ENCODE results near the gene GRM4. TPM values are rescaled to one million over a fixed set of nuclear protein-coding genes. Genes with fewer than 3 reads are reported as not detected.
A peak's percentile ranks its signal among the peaks of the same experiment; 100 is the strongest.

GRM4 gene
- total RNA-seq, 1 donor from 2014 or later, result not detected

- ATAC-seq, result peak; percentile 55
Measured at GRCh38 chr6:34142061-34142998, 3.6 kb downstream of the GRM4 start.

GRCh38 chr6:34140075-34140474, 5.8 kb downstream of the GRM4 start:
- no peak for ATAC-seq

- ATAC-seq, result no peak
Measured at GRCh38 chr6:34138914-34139510, 6.9 kb downstream of the GRM4 start.

GRCh38 chr6:34138191-34138590, 7.7 kb downstream of the GRM4 start:
- ATAC-seq, result no peak

DNA sequence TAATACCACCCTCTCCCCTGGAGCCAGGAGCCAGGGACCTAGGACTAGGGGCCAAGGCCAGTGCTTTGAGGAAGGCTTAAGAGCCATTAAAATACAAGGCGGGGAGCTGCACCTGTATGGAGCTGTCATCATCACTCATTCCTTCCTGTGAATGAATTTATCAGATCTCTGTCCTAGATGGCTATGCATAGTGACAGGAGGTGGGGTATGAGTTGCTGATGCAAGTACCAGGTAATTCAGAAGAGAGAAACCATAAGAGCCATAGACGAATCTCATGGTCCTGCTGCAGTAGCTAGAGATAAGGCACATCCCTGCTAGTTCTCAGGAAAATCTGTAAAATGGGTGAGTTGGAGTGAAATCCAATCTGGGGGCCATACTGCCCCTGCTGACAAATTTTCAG, 10.3 kb downstream of the GRM4 start:
- no peak for ATAC-seq

DNA sequence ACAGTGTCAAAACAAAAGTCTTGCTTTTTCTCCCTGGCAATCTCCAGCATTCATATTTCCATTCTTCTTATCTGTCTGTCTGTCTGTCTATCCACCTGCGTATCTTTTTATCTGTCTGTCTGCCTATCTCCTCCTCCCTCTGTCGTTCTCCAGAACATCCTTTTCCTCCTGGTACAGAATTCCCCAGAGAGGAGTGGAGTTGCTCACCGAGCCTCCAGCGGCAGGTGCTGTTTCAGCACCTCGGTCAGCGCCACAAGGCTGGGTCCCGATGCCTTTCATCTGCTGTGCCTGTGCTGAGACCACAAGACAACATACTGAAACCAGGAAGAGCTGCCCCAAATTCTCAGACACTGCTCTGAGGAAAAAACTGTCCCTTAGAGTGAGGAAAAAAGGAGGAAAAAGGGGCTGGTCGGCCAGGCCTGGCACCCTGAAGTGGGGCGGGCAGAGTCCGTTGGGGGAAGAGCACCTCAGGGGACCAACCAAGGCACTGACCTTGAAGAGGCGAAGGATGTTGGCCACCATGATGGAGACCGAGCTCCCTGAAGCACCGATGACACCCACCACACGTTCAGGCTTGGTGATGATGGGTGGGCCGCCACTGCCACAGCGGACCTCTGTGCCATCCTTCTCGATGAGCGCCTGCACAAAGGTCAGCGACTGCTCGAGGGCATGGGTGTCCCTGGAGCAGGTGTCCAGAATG, 13.3 kb downstream of the GRM4 start:
- no peak for ATAC-seq

DNA sequence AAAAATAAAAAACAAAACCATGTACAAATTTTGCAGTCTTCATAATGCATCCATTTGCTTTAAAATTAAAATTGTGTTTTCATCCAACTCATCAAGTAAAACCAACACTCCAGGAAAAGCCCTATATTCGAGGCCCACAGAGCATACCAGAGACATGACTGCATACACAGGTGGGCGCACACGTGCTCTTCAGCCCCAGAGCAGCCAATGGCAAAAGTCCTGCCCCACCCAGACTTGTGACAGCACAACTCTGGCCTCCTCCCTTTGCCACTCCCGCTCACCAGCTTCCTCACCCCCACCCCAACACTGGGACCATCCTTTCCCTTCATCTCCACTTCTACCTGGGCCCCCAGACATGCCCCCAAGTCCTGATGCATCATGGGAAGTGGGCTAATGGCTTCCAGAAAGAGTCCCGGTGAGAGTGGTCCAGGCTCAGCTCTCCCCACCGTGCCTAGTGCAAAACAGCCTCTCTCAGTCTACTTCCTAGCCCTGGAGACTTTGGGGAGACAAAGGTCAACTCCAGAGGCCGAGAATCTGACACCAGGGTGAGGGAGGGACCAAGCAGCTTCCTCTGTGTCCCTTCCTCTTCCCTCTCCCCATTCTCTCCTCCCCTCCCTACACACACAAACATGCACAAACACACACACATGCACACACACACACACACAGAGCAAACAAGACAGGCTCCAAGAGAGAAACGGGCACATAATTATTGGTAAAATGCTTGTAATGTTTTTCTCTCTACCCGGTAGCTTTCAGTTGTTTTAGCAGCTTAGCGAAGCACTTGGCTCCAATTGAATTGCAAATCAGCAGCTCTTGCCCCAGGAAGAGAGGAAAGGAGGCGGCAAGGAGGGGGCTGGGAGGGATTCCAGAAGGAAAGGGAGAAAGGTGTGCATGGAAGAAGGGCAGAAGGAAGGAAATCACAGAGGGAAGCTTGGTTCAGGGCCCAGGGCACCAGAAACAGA, 14.3 kb downstream of the GRM4 start:
- no peak for ATAC-seq

DNA sequence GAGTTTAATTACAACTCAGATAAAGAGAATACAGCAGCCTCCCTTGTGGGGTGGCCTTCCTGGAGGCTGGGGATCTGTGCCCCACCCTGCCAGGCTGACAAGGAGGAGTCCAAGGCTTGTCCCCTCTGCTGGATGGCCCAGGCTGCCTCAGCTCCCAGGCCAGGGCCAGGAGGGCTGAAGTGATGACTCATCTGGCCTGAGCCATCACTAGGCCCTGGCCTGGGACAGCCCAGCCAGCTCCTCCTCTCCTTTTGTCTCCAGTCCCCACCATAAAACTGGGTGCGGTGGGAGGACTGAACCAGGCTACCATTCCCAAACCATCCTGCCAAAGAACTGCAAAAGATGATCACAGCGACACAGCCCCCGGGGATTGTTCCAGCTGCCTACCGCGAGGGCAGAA, 15.0 kb downstream of the GRM4 start:
- ATAC-seq, result no peak

DNA sequence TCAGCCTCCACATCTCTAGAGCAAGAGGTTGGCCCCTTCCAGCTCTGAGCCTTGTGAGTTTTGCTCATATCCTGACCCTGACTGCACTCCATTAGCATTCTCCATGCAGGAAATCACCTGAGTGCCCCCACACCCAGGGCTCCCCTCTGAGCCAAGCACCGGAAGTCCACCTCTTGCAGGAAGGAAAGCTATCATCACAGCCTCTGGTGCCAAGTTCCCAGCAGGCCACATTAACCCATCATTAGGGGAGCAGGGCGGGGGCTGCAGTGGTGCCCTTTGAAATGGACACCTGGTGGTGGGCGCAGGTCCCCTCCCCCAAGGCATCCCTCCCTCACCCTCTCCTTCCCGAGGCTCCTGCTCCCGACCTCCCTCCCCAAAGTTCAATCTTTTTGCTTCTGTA, 16.1 kb downstream of the GRM4 start:
- ATAC-seq, result no peak

DNA sequence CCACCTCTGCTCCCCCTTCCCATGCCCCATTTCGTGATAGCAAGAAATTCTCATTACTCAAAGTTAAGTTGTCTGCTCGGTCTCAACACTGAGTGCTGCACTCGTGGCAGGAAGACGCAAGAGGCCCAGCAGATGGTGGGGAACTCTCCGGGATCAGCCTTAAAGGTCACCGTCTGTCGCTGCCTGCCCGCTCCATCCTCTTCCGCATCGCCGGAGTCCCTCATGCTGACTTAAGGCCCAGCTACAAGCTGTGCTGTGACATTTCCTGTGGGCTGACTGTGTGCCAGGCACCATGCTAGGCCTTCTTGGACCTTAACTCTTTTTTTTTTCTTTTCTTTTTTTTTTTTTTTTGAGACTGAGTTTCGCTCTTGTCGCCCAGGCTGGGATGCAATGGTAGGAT, 17.8 kb downstream of the GRM4 start:
- no peak for ATAC-seq

DNA sequence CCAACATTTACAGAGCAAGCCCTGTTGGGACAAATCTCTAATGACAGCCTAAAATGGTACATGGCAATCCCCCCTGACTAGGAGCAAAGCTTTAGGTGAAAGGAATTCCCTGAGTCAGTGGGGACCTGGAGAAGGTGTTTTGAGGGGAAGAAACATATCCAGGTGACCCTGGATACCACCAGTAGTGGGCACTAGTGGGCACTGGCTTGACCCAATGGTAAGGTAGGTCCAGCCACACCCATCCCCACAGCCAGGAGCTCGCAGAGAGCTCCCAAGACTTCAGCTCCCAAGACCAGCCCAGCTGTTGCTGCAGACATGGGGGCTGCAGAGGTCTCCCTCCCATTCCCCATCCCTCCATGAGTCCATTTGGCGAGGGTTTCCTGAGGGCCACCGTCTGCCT, 19.5 kb downstream of the GRM4 start:
- no peak for ATAC-seq

- no peak for ATAC-seq
Measured at GRCh38 chr6:34125939-34126338, 19.9 kb downstream of the GRM4 start.

- no peak for ATAC-seq
Measured at GRCh38 chr6:34120953-34121675, 24.8 kb downstream of the GRM4 start.

DNA sequence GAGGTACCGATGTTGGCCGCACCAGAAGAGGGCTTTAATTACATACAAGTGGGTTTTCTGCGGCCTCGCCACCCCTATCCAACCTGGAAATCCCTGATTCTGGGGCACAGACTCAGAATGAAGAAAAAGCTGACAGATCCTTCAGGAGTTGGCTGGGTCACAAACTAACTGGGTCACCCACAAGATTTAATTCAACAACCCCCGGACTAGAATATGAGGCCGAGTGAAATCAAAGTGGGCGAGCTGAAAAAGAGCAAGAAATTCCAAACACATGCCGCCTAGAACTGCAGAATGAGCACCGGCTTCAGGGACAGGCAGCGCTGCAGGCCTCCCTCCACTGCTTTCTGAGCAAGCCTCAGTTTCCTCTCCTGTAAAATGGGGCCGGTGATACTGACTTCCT, 30.0 kb downstream of the GRM4 start:
- ATAC-seq, result no peak

- no peak for ATAC-seq
Measured at GRCh38 chr6:34115403-34115795, 30.5 kb downstream of the GRM4 start.

GRCh38 chr6:34114695-34115402, 31.0 kb downstream of the GRM4 start:
- ATAC-seq, result no peak

GRCh38 chr6:34113532-34113931, 32.4 kb downstream of the GRM4 start:
- ATAC-seq, result no peak

DNA sequence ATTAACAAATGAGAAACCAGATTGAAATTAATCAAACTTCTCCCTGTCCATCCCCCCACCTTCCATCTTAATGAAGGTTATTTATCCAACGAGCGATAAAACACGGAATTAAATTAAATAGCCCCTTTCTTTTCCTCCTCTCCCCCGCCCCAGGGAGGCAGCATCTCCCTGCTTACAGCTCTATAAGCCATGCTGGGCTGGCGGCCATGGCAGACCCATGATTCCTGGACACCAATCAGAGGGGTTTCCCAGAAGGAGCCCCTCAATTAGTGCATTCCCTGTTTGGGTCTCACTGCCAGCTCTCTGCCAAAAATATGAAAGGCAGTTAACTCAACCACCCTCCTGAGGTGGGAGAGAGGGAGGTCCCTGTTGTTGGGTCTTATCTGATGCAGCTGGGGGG, 33.8 kb downstream of the GRM4 start:
- ATAC-seq, result no peak

GRCh38 chr6:34110610-34111009, 35.3 kb downstream of the GRM4 start:
- ATAC-seq, result no peak

GRCh38 chr6:34108176-34108575, 37.7 kb downstream of the GRM4 start:
- ATAC-seq, result no peak

DNA sequence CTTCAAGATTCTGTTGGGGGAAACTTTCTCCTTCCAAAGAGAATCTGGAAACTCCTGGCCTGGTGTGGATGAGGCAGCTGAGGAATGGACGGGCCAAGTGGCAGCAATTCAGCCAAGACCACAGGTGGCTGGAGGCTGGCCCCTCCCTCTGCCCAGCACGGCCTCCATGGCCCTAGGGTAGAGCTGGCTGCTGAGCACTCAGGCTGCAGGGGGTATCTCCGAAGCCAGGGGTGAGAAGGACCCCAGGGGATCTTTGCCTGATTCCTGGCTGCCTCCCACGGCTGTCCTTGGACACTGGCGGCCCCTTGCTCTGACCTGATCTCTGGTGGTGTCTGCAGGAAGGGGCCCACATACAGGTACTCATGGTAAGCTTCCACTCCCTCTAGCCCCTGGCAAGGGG, 39.0 kb downstream of the GRM4 start:
- ATAC-seq, result no peak
